HL-60 (cell line): ENCODE data around the gene PPP3CA.

Experiments
- DNase-seq, 2 experiments: peaks; one replicate each; pipeline ENCODE4 v3.0.0-alpha.2; 2010 to 2020; ENCODE audit warnings: low read depth in 1 of 2, low spot score in 1 of 2
- H3K27ac ChIP-seq: fragments of 250-450 bp; sonication (Bioruptor Pico); replicated peaks from 2 replicates; pipeline ENCODE4 v1.5.1; 2020; ENCODE audit warnings: mild to moderate bottlenecking, moderate library complexity
- H3K27me3 ChIP-seq: fragments of 250-450 bp; sonication (Bioruptor Pico); 2 replicates; pipeline ENCODE4 v1.5.1; 2021; ENCODE audit warnings: mild to moderate bottlenecking, moderate library complexity; ENCODE audit not compliant: insufficient read depth, poor library complexity, severe bottlenecking
- H3K4me3 ChIP-seq: replicated peaks from 2 replicates; pipeline ENCODE4 v1.5.1; 2011; ENCODE audit warnings: mild to moderate bottlenecking, control low read depth, low read length; ENCODE audit not compliant: insufficient read depth
- GABPA ChIP-seq: IDR thresholded peaks from 2 replicates; pipeline ENCODE4 v1.6.1; 2012; ENCODE audit warnings: low read depth
- POLR2AphosphoS5 ChIP-seq: IDR thresholded peaks from 2 replicates; pipeline ENCODE4 v1.6.1; 2012; ENCODE audit warnings: low read depth
- SPI1 ChIP-seq: IDR thresholded peaks from 2 replicates; pipeline ENCODE4 v1.6.1; 2012; ENCODE audit warnings: low read depth, mild to moderate bottlenecking, borderline replicate concordance
- TF ChIP-seq, protein P1 (sequence below): IDR thresholded peaks from one replicate; pipeline ENCODE4 v1.5.1; 2011; ENCODE audit warnings: low read length, control low read depth, inconsistent platforms; ENCODE audit not compliant: insufficient read depth
- TF ChIP-seq, protein P2 (sequence below): IDR thresholded peaks from 2 replicates; pipeline ENCODE4 v1.6.1; 2012; ENCODE audit warnings: low read depth; ENCODE audit not compliant: insufficient replicate concordance

Gene PPP3CA

DNA sequence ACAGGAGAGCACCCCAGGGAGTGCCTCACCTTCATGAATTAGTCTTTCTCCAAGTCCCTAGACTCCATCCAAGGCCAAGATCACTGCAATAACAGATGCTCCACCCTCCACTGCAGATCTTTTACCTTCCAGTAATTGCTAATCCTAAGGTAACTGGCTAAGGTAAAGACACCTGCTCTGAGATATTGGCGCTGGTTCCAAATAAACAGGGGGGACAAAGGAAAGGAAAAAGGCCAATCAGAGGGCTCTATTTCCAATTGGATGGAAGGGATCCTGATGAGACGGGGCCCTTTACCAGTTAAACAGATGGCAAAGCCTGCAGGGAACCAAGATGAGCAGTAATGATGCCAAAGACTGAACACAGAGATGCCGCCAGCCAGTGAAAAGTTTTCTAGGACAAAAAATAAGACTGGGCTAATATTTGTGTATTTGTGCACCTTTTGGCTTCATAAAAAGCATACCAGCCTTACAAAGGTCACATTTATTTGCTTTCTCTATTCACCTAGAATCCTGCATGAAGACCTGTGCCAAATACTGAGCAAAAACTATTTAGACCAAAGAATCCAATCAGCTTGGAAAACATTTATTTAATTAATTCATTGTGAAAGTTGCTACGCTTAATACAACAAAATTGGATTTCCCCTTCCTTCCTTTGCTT is 148.5 kb downstream of the PPP3CA start:
- Histone ChIP-seq H3K27me3 (no peaks in the 10 kb centered on the region), H3K27ac (no peak overlapping the region), H3K4me3 (no peak overlapping the region)
- TF ChIP-seq, protein P1, sequence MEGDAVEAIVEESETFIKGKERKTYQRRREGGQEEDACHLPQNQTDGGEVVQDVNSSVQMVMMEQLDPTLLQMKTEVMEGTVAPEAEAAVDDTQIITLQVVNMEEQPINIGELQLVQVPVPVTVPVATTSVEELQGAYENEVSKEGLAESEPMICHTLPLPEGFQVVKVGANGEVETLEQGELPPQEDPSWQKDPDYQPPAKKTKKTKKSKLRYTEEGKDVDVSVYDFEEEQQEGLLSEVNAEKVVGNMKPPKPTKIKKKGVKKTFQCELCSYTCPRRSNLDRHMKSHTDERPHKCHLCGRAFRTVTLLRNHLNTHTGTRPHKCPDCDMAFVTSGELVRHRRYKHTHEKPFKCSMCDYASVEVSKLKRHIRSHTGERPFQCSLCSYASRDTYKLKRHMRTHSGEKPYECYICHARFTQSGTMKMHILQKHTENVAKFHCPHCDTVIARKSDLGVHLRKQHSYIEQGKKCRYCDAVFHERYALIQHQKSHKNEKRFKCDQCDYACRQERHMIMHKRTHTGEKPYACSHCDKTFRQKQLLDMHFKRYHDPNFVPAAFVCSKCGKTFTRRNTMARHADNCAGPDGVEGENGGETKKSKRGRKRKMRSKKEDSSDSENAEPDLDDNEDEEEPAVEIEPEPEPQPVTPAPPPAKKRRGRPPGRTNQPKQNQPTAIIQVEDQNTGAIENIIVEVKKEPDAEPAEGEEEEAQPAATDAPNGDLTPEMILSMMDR, result no peak
- TF ChIP-seq, protein P2, sequence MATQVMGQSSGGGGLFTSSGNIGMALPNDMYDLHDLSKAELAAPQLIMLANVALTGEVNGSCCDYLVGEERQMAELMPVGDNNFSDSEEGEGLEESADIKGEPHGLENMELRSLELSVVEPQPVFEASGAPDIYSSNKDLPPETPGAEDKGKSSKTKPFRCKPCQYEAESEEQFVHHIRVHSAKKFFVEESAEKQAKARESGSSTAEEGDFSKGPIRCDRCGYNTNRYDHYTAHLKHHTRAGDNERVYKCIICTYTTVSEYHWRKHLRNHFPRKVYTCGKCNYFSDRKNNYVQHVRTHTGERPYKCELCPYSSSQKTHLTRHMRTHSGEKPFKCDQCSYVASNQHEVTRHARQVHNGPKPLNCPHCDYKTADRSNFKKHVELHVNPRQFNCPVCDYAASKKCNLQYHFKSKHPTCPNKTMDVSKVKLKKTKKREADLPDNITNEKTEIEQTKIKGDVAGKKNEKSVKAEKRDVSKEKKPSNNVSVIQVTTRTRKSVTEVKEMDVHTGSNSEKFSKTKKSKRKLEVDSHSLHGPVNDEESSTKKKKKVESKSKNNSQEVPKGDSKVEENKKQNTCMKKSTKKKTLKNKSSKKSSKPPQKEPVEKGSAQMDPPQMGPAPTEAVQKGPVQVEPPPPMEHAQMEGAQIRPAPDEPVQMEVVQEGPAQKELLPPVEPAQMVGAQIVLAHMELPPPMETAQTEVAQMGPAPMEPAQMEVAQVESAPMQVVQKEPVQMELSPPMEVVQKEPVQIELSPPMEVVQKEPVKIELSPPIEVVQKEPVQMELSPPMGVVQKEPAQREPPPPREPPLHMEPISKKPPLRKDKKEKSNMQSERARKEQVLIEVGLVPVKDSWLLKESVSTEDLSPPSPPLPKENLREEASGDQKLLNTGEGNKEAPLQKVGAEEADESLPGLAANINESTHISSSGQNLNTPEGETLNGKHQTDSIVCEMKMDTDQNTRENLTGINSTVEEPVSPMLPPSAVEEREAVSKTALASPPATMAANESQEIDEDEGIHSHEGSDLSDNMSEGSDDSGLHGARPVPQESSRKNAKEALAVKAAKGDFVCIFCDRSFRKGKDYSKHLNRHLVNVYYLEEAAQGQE, result no peak
- TF ChIP-seq SPI1 (no peak), POLR2AphosphoS5 (no peak), GABPA (no peak)
- DNase-seq, result no peak

DNA sequence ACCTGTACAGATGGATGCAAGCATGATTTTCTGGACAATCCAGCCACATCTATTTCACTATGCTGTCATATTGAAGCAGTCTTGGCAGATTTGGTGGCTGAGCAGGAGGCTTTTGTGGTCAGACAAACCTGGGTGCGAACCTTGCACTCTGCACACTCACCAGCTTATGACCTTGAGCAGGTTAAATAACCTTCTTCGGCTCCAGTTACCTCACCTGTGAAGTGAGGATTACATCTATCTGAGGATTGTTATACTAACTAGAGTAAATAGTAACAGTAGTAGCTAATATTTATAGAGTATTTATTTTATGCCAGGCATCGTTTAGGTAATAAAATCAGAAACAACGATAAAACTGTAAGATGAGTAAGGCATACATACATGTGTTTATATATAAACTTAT is 150.0 kb downstream of the PPP3CA start:
- DNase-seq, result no peak
- Histone ChIP-seq H3K4me3 (no peak overlapping the region), H3K27ac (no peak overlapping the region), H3K27me3 (no peaks in the 10 kb centered on the region)
- TF ChIP-seq, protein P2, result no peak
- TF ChIP-seq GABPA (no peak), POLR2AphosphoS5 (no peak), SPI1 (no peak)
- TF ChIP-seq, protein P1, result no peak

DNA sequence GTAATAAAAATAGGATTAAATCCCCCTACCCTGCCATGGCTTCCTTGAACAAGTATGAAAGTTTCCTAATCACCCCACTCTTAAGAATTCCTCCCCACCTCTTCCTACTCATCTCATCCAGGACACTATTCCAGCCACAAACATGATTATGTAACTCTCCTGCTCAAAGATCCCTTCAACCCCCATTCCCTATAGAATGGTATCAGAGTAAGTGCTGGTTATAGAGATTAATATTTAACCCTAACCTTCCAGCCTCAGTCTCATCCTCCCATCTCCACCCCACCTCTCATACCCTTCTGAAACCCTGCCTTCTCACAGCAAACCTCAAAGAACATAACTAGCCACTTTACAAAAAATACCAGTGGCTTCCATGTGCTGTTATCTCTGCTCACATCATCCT is 155.1 kb downstream of the PPP3CA start:
- no peak for TF ChIP-seq GABPA
- no peak for TF ChIP-seq POLR2AphosphoS5
- TF ChIP-seq, protein P2, result no peak
- TF ChIP-seq SPI1, result no peak
- TF ChIP-seq, protein P1, result no peak
- Histone ChIP-seq H3K27ac (no peak overlapping the region), H3K4me3 (no peak overlapping the region), H3K27me3 (no peaks in the 10 kb centered on the region)
- no peak for DNase-seq
